ENCODE results near the gene VKORC1L1.
"Not testable (repeated sequence)": the region's sequence is repeated elsewhere in the genome, so short reads cannot be mapped to it uniquely, and the experiment has no call there.

The VKORC1L1 gene

GRCh38 chr7:65979583-65980477 lies 107.0 kb downstream of the VKORC1L1 start:
- DNase-seq, result no peak

- DNase-seq, result no peak
Observed at GRCh38 chr7:65980478-65981250, 107.8 kb downstream of the VKORC1L1 start.

GRCh38 chr7:65981965-65982792 lies 109.3 kb downstream of the VKORC1L1 start, which contains the start of gene GUSB:
GUSB (minus strand) TSS chr7:65982213; CDS start chr7:65982183, 30 bp downstream.
- DNase-seq, result peak; percentile 90

DNA sequence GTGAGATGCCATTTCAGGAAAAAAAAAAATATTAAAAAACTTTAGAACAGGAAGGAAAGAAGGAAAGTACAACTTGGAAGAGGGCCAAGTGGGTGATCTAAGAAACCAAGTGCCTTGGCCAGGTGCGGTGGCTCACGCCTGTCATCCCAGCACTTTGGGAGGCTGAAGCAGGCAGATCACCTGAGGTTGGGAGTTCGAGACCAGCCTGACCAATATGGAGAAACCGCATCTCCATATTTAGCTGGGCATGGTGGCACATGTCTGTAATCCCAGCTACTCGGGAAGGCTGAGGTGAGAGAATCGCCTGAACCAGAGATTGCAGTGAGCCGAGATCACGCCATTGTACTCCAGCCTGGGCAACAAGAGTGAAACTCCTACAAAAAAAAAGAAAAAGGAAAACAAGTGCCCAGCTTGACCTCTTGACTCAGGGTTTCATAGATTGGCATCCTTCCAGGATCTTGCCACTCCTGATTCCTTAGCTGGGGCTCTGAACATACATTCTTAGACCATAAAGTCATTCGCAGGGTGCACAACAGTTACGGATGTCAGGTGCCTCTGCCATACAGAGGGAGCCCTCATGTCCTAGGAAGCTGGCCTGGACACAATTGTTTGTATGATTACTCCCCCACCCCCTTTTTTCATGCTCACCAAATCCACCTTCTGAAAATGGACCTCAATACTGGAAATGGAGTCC lies 111.2 kb downstream of the VKORC1L1 start:
- DNase-seq, result no peak

DNA sequence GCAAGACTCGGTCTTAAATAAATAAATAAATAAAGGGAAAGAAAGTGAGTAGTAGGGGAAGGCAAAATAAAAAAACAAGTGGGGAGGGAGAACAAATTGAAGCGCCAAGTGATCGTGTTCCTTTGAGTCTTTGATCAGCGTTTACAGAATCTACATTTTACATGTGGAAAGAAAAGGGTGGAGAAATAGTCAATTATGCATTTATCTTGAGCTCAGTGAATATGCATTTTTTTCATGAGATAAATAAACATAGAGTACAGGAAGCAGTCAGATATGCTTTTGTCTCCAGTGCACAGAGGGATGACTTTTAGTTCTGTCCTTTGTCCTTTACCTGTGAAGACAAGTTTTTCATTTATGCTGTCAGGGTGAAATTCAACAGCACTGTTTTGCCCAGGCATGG lies 115.2 kb downstream of the VKORC1L1 start:
- no peak for DNase-seq

DNA sequence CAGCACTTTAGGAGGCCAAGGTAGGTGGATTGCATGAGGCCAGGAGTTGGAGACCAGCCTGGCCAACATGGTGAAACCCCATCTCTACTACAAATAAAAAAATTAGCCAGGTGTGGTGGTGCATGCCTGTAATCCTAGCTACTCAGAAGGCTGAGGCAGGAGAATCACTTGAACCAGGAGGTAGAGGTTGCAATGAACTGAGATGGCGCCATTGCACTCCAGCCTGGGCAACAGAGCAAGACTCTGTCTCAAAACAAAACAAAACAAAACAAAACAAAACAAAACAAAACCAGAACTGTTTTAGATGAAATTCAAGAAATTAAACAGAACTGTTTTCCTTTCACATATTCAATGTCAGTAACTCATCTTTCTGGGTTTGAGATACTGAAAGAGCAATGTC lies 115.6 kb downstream of the VKORC1L1 start:
- not testable (repeated sequence) for DNase-seq

DNA sequence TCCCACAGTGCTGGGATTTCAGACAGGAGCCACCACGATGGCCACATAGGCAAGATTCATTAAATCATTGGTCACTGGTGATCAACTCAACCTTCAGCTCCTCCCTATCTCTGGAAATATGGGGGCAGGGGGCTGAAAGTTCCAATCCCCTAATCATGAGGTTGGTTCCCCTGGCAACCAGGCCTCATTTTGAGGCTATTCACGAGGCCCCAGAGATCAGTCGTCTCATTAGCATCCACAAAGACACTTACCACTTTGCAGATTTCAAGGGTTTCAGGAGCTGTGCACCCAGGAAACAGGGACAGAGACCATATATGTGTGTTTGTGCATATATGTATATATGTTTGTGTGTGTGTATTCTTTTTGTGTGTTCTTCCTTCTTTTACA lies 116.8 kb downstream of the VKORC1L1 start:
- no peak for DNase-seq

- not testable (repeated sequence) for DNase-seq
Observed at GRCh38 chr7:65991829-65992228, 119.0 kb downstream of the VKORC1L1 start.

DNA sequence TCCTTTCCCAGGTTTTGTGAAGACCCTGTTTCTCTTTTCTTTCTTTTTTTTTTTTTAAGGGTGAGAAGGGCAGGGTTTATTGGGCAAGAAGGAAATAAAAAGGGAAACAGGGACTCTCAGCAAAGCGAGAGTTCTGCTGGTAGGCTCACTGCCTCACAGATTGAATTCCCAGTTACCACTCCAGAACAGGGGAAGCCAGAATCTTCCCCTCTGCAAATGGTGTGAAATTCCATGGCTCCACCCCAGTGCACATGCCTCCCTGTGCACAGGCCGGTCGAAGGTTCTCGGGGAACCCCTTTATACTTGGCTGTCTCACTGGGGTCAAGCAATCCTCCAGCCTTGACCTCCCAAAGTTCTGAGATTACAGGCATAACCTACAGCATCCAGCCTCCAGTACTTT lies 119.7 kb downstream of the VKORC1L1 start:
- no peak for DNase-seq

DNA sequence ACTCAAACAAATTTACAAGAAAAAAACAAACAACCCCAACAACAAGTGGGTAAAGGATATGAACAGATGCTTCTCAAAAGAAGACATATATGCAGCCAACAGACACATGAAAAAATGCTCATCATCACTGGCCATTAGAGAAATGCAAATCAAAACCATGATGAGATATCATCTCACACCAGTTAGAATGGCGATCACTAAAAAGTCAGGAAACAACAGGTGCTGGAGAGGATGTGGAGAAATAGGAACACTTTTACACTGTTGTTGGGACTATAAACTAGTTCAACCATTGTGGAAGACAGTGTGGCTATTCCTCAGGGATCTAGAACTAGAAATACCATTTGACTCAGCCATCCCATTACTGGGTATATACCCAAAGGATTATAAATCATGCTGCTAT lies 122.1 kb downstream of the VKORC1L1 start:
- not testable (repeated sequence) for DNase-seq

DNA sequence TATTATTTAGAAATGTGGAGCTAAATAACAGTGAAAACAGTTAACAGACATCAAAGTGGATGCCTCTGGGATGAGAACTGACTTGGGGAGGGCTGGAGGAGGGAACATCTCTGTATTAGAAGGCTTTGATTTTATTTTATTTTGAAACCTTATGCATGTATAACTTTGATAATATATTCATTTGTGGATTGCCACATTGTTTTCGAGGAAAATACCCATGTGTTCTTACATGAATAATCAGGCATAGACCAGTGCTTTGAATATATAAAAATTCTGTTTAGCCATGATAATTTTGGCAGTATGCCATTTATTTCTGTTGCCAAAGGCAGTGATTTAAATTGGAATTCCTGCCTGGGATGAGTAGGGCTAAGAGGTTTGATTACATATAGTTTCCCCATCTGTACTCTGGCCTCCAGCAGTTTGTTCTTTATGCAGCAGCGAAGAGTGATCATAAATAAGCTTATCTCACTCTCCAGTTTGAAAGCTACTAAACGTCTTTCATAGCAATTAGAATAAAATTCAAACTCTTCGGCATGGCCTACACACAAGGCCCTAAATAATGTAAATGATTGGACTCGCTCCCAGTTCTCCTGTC lies 128.0 kb downstream of the VKORC1L1 start:
- DNase-seq, result not testable (repeated sequence)

- DNase-seq, result not testable (repeated sequence)
Observed at GRCh38 chr7:66005115-66005671, 132.3 kb downstream of the VKORC1L1 start.

GRCh38 chr7:66007232-66007631 lies 134.4 kb downstream of the VKORC1L1 start:
- DNase-seq, result no peak
